ENCODE measurements around the gene MYL3.
"Not testable (repeated sequence)": the region's sequence is repeated elsewhere in the genome, so short reads cannot be mapped to it uniquely, and the experiment has no call there.

Gene MYL3

DNA sequence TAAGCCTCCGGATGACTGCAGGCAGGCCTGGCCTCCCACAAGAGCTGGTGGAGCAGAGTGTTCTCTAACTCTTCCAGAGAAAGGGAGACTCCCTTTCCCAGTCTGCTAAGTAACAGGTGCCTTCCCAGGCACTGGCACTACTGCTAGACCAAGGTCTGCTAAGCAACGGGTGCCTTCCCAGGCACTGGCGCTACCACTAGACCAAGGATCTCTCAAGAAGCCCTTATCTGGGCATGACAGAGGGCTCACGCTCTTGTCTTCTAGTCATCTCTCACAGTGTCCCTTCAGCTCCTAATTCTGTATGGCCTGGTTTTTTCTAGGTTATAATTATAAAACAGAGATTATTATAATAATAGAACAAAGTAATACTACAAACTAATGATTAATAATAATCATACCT lies 27.8 kb downstream of the MYL3 start:
- intact Hi-C loops (cut with DNase I) = no loop called here
- DNase-seq = no peak

DNA sequence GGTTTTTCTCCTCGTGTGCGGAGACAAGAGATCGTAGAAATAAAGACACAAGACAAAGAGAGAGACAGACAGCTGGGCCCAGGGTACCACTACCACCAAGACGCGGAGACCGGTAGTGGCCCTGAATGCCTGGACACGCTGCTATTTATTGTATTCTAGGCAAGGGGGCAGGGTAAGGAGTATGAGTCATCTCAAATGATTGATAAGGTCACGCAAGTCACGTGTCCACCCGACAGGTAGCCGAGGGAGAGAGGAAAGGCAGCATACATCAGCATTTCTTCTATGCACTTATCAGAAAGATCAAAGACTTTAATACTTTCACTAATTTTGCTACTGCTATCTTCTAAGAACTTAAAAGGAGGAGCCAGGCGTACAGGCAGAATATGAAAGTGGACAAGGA lies 28.2 kb downstream of the MYL3 start:
- DNase-seq = peak in 1 of 10 donors; percentile 36
- intact Hi-C loops (cut with DNase I) = no loop called here

DNA sequence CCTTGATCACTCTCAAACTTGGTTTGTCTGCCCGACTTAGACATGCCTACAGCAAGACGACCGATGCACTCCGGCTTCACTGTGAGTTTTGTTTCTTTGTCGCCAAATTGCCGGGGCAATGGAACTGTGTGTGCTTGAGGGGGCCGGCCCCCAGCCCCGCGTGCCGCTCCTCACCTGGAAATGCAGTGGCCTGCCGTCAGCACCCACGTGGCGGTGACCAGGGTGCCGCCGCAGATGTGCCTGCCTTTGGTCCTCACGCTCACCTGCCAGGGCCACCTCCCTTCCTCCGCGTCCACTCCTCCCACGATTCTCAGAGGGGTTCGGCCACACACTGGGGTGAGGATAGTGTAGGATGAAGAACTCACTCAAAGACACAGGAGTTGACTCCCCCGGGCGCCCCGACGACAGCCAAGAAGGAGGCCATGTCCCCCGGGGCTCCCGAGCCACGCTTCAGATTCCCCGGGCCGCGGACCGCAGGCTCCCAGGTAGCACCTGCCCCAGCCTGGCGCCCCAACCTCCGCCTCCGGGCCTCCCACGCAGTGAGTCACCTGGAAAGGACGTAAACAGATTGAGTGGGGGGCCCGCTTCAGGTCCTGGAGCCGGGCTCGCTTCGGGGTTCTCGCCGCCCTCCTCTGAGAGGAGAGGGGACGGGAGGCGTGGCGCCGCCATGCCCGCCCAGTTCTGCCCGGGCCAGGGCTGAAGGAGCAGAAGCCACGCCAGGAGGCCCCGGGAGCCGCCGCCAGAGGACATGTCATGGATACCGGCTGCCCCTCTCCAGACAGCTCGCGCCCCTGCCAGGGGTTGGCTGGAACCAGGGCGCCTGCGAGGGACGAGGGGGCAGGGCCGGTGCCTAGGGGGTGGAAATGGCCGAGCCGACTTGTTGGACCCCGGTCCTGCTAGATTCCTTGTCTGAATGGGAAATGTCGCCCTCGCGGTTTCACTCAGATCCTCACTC lies 29.6 kb downstream of the MYL3 start:
- DNase-seq = peak in 1 of 10 donors; percentile 73
- intact Hi-C loops (cut with DNase I) = no loop called here

DNA sequence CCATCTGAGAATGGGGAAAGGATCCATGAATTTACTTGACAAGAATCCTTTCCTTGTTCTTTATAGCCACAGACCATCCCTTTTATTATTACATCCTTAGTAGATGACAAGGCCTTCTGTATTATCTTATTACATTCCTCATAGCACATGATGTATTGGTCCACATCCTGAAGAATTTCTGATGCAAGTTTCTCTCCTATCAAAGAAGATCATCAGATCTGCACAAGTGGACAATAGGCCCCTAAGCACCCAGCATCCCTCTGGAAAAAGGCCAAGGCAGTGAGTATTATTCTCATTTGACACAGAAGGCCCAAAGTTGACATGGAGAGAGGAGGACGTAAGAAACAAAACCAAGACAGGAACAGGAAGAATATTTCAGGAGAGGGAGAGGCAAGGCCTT lies 31.4 kb downstream of the MYL3 start:
- intact Hi-C loops (cut with DNase I) = no loop called here
- DNase-seq = no peak

DNA sequence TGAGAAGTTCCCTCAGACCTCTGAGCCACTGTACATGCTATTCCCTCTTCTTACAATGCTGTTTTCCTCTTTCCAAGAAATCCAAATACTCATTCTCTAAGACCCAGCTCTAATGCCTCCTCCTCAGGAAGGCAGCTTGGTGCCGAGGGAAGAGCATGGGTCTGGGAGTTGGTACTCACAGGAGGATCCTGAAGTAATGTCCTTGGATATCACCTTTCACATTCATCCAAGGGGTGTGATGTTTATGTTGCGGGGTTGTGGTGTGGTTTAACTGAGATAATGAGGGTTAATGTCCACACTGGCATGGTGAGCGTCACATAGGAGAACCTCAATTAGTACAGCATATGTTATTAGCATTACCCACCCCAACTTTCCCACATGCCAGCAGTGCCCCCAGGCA lies 31.9 kb downstream of the MYL3 start:
- intact Hi-C loops (cut with DNase I) = no loop called here

DNA sequence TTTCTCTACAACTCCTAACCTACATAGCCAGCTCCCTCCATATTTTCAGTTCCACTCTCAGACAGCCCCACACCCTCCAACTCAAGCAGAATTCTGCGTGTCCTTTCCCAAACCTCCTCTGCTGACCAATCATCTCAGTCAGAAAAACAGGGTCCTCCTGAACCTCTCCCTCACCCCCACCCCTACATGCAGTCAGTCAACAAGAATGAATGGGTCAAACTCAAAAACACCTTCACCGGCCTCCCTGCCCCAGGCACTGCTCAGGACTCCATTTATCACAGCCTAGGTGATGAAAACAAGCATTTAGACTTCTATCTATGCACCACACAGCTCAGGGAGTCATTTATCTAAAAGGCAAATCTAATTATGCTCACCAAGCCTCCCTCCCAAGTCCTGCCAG lies 32.4 kb downstream of the MYL3 start:
- DNase-seq = no peak
- intact Hi-C loops (cut with DNase I) = no loop called here

More for the DNA sequence above, 31.9 kb downstream of the MYL3 start:
- DNase-seq = no peak

DNA sequence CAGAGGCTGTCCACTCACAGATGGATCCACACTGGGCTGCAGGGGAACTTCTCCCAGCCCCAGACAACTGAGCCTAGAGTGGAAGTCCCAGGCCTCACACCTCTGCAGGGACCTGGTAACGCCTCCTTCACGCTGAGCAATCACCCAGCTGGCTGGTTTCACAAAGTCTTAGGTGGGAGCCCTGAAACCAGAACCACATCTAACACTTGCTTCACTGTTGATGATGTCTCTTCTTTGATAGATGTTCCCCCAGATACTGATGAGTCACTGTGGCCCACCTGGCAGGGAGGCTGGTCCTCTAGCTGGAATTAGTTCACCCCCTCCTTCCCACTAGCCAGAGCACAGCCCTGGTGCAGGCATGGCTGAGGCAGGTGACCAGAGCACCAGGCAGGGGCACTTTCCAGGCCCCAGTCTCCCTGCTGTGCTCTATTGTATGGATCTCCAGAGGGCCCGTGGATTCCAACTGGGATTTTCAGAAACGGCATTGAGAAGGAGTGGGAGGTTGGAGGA lies 33.5 kb downstream of the MYL3 start:
- no peak for DNase-seq
- intact Hi-C loops (cut with DNase I) = no loop called here

DNA sequence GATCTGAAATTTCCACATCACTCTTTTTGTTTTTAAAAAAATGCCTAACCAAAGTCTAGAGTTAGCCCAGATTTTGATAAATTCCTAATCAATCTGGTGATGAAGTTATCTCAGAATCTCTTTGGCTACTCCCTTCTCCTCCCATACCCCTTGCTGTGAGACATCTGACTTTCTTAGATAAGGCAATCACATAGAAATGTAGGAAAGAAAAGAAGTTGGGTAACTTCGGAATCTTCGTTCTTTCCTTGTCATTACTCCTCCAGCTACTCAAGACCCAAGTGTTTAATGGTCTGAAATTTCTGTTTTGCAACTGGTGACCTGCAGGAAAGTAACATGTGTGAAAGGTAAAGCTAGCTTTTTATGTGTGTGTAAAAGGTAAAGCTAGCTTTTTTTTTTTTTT lies 37.8 kb downstream of the MYL3 start:
- intact Hi-C loops (cut with DNase I) = no loop called here
- DNase-seq = no peak

DNA sequence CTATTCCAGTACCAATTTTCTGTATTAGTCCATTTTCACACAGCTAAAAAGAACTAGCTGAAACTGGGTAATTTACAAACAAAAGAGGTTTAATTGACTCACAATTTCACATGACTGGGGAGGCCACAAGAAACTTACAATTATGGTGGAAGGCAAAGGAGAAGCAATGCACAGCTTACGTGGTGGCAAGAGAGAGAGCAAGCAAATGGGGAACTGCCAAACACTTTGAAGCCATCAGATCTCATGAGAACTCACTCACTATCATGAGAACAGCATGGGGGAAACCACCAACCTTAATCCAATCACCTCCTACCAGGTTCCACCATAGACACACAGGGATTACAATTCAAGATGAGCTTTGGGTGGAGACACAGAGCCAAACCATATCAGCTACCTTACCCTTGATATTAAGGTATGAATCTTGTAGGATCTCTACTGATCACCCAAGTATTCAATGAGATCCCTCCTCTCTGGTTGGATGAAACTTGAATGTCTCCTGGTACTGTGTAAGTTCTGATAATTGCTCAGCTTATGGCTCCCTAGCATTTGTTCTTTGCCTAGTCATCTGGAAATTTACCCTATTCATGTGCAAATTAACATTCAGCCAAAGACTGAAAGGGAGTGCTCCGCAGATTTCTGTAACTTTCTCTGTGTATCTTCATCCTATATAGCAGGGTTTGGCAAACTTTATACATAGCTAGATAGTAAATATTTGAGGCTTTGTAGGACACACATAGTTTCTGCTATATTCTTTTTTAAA lies 38.9 kb downstream of the MYL3 start:
- no peak for DNase-seq
- intact Hi-C loops (cut with DNase I) = no loop called here

DNA sequence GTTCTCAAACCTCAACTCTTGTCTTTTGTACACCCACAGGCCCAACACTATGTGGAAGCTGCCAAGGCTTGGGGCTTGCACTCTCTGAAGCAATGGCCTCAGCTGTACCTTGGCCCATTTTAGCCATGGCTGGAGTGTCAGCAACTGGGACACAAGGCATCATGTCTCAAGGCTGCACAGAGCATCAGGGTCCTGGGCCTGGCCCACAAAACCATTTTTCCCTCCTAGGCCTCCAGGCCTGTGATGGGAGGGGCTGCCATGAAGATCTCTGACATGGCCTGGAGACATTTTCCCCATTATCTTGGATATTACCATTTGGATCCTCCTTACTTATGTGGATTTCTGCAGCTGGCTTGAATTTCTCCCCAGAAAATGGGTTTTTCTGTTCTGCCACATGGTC lies 39.9 kb downstream of the MYL3 start:
- DNase-seq; intact Hi-C loops (cut with DNase I): not testable (repeated sequence)

DNA sequence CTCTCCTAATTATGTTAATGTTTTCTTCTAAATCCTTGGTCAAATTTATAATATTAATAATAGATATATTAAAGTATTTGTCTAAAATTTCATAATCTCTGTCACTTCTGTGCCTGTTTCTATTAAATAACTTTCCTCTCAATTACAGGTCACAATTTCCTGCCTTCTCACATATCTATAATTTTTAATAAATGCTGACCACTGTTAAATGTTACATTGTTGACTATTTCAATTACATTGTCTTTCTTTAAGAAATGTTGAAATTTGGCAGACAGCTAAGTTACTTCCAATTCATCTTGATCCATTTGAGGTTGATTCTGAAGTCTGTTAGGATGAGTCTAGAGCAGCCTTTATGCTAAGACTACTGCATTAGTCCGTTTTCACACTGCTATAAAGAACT lies 41.7 kb downstream of the MYL3 start:
- intact Hi-C loops (cut with DNase I) = no loop called here
- no peak for DNase-seq

DNA sequence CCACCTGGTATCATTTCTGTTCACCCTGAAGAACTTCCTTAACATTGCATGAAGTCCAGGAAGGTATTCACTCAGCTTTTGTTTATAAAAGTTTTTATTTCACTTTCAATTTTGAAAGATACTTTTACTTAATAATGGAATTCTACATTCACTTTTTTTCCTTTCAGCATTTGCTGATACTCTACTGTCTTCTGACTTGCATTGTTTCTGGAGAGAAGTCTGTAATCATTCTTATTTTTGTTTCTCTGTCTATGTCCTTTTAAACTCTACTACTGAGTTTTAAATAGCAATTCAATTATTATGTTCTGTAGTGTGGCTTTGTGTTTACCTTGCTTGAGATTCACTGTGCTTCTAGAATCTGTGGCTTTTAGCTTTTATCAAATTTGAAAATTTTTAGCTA lies 42.4 kb downstream of the MYL3 start:
- intact Hi-C loops (cut with DNase I) = no loop called here

DNA sequence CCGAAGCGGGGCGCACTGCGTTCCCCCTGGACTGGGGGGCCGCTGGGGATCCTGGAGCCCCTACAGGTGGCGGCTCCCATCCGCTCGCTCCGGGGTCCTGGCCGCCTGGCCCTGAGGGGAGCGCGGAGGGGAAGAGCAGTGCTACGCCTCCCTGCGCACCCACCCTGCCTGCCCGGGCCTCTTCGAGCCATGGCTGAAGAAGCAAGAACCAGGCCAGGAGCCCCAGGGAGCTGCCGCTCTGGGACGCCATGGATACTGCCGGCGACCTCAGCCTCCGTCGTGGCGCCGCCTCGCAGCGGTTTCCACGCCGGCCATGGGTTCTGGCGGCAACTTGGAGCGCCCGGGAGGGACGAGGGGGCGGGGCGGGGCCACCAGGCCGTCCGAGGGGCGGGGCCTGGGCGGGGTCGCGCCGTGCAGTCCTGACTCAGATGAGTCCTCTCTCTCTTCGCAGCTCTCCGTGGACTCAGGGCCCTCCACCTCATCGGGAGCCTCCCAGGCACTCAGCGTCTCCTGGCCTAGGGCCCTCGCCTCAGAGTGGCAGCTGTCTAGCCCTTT lies 50.9 kb downstream of the MYL3 start:
- intact Hi-C loops (cut with DNase I) = no loop called here
- peak in 1 of 10 donors; percentile 65 for DNase-seq

More for the DNA sequence above, 42.4 kb downstream of the MYL3 start:
- no peak for DNase-seq

DNA sequence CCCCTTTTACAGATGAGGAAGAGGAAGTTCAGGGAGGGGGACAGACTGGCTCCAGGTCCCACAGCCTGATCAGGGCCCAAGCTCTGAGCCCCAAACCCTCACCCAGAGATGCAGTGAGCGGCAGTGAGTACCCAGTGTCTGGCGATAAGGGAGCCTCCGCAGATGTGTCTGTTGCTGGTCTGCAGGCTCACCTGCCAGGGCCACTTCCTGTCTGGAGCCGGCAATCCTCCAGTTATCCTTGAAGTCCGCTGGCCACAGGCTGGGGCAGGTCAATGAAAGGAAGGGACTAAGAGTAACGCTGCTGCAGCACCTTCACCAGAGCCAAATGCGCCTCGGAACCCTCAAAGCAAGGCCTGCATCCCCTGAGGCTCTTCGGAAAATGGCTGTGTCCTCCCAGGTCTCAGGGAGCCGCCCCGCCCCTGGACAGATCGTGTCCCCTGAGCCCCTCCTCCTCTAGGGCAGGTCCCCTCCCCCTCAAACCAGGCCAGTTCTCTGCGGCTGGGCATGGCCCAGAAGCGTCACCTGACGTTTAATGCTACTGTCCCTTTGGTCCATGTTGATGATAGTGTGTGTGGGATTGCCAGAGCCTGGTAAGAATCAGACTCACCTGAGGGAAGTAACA lies 51.5 kb downstream of the MYL3 start:
- no peak for DNase-seq
- intact Hi-C loops (cut with DNase I) = no loop called here

DNA sequence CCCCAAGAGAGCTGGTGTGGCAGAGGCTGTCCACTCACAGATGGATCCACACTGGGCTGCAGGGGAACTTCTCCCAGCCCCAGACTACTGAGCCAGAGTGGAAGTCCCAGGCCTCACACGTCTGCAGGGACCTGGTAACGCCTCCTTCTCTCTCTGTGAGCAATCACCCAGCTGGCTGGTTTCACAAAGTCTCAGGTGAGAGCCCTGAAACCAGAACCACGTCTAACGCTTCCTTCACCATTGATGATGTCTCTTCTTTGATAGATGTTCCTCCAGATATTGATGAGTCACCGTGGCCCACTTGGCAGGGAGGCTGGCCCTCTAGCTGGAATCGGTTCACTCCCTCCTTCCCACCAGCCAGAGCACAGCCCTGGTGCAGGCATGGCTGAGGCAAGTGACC lies 54.5 kb downstream of the MYL3 start:
- DNase-seq; intact Hi-C loops (cut with DNase I): not testable (repeated sequence)

Measured in posterior cingulate gyrus (tissue), 11 donors.